Esophagus squamous epithelium (tissue), 5 donors: ENCODE data around the gene ZNF217. TPM values are rescaled to one million over a fixed set of nuclear protein-coding genes. Genes with fewer than 3 reads are reported as not detected.
"Not testable (repeated sequence)": the region's sequence is repeated elsewhere in the genome, so short reads cannot be mapped to it uniquely, and the experiment has no call there.

Experiments used
- DNase-seq: peaks from one replicate; lab custom pipeline; 2025; lab: John Stamatoyannopoulos, UW
- H3K27ac ChIP-seq, 4 donors: fragments of 200-600 bp; sonication (generic); one replicate each; pipeline ENCODE4 v1.5.1; 2016 to 2019; ENCODE audit warnings: mild to moderate bottlenecking in 1 of 4
- H3K27me3 ChIP-seq, 4 donors: fragments of 200-600 bp; sonication (generic); 1 replicate in 3 of 4; 2 replicates in 1 of 4; pipeline versions ENCODE4 v1.5.1 to v1.6.0; 2017 to 2021; ENCODE audit warnings: antibody characterized with exemption in 1 of 4
- H3K36me3 ChIP-seq, 3 donors: fragments of 200-600 bp; sonication (generic); one replicate each; pipeline ENCODE4 v1.5.1; 2016 to 2019
- H3K4me1 ChIP-seq, 3 donors: fragments of 200-600 bp; sonication (generic); one replicate each; pipeline ENCODE4 v1.5.1; 2017 to 2019
- H3K4me3 ChIP-seq, 4 donors: fragments of 200-600 bp; sonication (generic); 1 replicate in 3 of 4; 2 replicates in 1 of 4; pipeline ENCODE4 v1.5.1; 2016 to 2019; ENCODE audit warnings: mild to moderate bottlenecking in 2 of 4, moderate library complexity in 1 of 4
- H3K9me3 ChIP-seq, 3 donors: fragments of 200-600 bp; sonication (generic); one replicate each; pipeline ENCODE4 v1.5.1; 2016 to 2019
- POLR2A ChIP-seq, 4 donors: fragments of 450-650 bp; IDR thresholded peaks; one replicate each; pipeline ENCODE4 v1.6.1; 2017; ENCODE audit warnings: antibody characterized with exemption in 4 of 4, mild to moderate bottlenecking in 4 of 4, moderate library complexity in 3 of 4
- WGBS, 2 donors: methylation state at CpG; one replicate each; pipeline ENCODE4 v1.1.5; 2018; 5-methylcytosine and 5-hydroxymethylcytosine counted together
- intact Hi-C: fragments of 100-400 bp; cut with DNase I; formaldehyde crosslinking; loops from one replicate; pipeline ENCODE4 v1.15.0; 2022
- total RNA-seq, 4 donors: library from RNA; depleted of rRNA; stranded (reverse); fragments of >200 nt; gene quantifications; one replicate each; pipeline ENCODE4 v1.1.0, GENCODE V29; 2016
- TF ChIP-seq, protein P1 (sequence below), 6 experiments: fragments of 450-650 bp in 4 of 6; fragments of 200-600 bp in 2 of 6; sonication (generic) in 2 of 6; IDR thresholded peaks; one replicate each; pipeline ENCODE4 v1.5.1; 2016 to 2019; ENCODE audit warnings: antibody characterized with exemption in 6 of 6, mild to moderate bottlenecking in 4 of 6, moderate library complexity in 4 of 6
- donor health status: DM: yes; HTN: yes; CAD: no.

ZNF217 gene
- total RNA-seq, 4 donors from 2014 or later, result 20.7 to 27.5 (median 22.2) TPM

DNA sequence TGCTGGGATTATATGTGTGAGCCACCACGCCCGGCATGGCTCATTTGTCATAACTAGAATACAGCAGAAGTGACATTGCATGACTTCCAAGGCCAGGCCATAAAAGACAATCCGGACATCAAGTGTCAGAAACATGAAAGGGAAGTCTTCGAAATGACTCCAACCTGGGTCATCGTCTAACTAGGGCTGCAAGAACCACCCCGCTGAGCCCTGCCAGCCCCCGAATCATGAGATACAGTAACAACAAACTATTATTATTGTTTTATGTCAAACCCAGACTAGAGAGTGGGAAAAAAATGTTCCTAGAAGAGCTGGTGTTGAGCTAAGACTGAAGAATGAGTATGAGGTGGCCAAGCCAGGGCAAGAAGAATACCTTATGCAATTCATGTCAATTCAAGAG is 59.6 kb downstream of the ZNF217 start:
- Histone ChIP-seq H3K4me3 (no peak overlapping the region), H3K27ac (no peak overlapping the region), H3K4me1 (no peaks in the 10 kb centered on the region), H3K27me3 (peaks cover 0 to 6% (median 0%) of the 10 kb centered on the region in 4 donors), H3K36me3 (no peaks in the 10 kb centered on the region), H3K9me3 (no peaks in the 10 kb centered on the region)
- WGBS, 2 donors, result 85 to 88% methylated on average over 6 to 7 of the region's 7 CpGs
- no peak for DNase-seq
- no peak for TF ChIP-seq POLR2A (IDR thresholded peaks at IDR 0.05)
- TF ChIP-seq, protein P1, sequence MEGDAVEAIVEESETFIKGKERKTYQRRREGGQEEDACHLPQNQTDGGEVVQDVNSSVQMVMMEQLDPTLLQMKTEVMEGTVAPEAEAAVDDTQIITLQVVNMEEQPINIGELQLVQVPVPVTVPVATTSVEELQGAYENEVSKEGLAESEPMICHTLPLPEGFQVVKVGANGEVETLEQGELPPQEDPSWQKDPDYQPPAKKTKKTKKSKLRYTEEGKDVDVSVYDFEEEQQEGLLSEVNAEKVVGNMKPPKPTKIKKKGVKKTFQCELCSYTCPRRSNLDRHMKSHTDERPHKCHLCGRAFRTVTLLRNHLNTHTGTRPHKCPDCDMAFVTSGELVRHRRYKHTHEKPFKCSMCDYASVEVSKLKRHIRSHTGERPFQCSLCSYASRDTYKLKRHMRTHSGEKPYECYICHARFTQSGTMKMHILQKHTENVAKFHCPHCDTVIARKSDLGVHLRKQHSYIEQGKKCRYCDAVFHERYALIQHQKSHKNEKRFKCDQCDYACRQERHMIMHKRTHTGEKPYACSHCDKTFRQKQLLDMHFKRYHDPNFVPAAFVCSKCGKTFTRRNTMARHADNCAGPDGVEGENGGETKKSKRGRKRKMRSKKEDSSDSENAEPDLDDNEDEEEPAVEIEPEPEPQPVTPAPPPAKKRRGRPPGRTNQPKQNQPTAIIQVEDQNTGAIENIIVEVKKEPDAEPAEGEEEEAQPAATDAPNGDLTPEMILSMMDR (IDR thresholded peaks at IDR 0.05), result no peak
- intact Hi-C loops, result no loop called here

DNA sequence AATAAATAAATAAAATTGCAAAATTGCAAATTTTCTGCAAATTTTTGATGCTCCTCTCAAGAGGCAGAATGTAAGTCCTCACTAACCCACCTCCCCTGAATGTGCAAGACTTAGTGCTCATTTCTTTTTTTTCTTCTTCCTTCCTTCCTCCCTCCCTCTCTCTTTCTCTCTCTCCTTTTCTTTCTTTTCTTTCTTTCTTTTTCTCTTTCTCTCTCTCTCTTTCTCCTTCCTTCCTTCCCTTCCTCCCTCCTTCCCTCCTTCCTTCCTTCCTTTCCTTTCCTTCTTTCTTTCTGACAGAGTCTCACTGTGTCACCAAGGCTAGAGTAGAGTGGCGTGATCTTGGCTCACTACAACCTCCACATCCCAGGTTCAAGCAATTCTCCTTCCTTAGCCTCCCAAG is 60.1 kb downstream of the ZNF217 start:
- Histone ChIP-seq H3K9me3 (no peaks in the 10 kb centered on the region), H3K27me3 (peaks cover 0 to 6% (median 0%) of the 10 kb centered on the region in 4 donors), H3K4me1 (no peaks in the 10 kb centered on the region), H3K27ac (no peak overlapping the region), H3K36me3 (no peaks in the 10 kb centered on the region), H3K4me3 (no peak overlapping the region)
- whole genome bisulfite sequencing, 2 donors, result 90% methylated on average over 1 of the region's 1 CpG
- no peak for TF ChIP-seq POLR2A (IDR thresholded peaks at IDR 0.05)
- TF ChIP-seq, protein P1 (IDR thresholded peaks at IDR 0.05), result no peak
- intact Hi-C loops, result no loop called here
- DNase-seq, result no peak

DNA sequence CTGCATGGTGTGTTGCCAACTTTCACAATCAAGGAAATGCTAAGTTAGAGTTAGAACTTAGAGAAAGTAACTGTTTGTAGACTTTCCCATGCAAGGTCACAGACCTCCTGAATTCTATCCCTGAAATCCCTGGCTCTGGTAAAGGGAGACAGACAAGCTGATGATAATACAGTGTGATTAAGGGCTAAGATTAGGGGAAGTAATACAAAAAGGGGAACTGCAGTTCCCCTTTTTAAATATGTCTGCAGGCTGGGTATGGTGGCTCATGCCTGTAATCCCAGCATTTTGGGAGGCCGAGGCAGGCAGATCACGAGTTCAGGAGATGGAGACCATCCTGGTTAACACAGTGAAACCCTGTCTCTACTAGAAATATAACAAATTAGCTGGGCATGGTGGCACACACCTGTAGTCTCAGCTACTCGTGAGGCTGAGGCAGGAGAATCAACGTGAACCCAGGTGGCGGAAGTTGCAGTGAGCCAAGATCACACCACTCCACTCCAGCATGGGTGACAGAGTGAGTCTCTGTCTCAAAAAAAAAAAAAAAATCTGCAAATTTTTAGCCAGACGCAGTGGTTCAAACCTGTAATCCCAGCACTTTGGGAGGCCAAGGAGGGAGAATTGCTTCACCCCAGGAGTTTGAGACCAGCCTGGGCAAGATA is 60.9 kb downstream of the ZNF217 start:
- H3K27ac ChIP-seq, H3K27me3 ChIP-seq, H3K36me3 ChIP-seq, H3K4me3 ChIP-seq, H3K9me3 ChIP-seq, DNase-seq, H3K4me1 ChIP-seq, intact Hi-C loops: not testable (repeated sequence)
- 72 to 88% methylated on average over 5 to 6 of the region's 6 CpGs for WGBS, 2 donors

DNA sequence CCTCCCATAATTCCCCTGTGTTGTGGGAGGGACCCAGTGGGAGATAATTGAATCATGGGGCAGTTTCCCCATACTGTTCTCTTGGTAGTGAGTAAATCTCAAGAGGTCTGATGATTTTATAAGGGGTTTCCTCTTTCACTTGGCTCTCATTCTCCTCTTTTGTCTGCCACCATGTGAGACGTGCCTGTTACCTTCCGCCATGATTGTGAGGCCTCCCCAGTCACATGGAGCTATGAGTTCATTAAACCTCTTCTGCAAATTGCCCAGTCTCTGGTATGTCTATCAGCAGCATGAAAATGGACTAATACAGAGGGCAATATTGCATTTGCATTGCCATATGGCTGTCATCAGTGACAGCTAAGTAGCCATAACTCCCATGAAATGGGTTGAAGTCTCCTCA is 63.2 kb downstream of the ZNF217 start:
- H3K4me3 ChIP-seq, result no peak overlapping the region
- no peaks in the 10 kb centered on the region for H3K9me3 ChIP-seq
- H3K4me1 ChIP-seq, result no peaks in the 10 kb centered on the region
- DNase-seq, result no peak
- H3K27me3 ChIP-seq, result peaks cover 0 to 6% (median 0%) of the 10 kb centered on the region in 4 donors
- H3K36me3 ChIP-seq, result no peaks in the 10 kb centered on the region
- intact Hi-C loops, result no loop called here
- no peak overlapping the region for H3K27ac ChIP-seq
- 72 to 79% methylated on average over 2 of the region's 2 CpGs for WGBS, 2 donors
- TF ChIP-seq POLR2A (IDR thresholded peaks at IDR 0.05), result no peak
- TF ChIP-seq, protein P1 (IDR thresholded peaks at IDR 0.05), result no peak

DNA sequence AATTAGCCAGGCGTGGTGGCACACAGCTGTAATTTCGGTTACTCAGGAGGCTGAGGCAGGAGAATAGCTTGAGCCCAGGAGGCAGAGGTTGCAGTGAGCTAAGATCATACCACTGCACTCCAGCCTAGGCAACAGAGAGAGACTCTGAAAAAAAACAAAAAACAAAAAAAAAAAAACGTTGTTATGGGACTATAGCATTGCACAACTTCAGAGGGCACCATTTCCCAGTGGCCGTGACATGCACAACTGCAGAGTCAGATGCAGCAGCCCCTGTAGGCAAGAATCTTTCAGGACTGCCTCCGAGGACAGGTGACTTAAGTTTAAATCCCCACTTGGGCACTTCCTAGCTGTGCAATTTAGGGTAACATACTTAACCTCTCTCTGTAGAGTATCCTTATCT is 64.0 kb downstream of the ZNF217 start:
- TF ChIP-seq, protein P1 (IDR thresholded peaks at IDR 0.05), result no peak
- H3K27me3 ChIP-seq, result peaks cover 0 to 6% (median 0%) of the 10 kb centered on the region in 4 donors
- no peak overlapping the region for H3K4me3 ChIP-seq
- H3K36me3 ChIP-seq, result no peaks in the 10 kb centered on the region
- DNase-seq, result no peak
- intact Hi-C loops, result no loop called here
- H3K27ac ChIP-seq, result no peak overlapping the region
- no peaks in the 10 kb centered on the region for H3K9me3 ChIP-seq
- WGBS, 2 donors, result 69 to 71% methylated on average over 3 to 4 of the region's 5 CpGs
- H3K4me1 ChIP-seq, result no peaks in the 10 kb centered on the region
